HG03139 (cell line): ENCODE results near the gene KCNH2.

Source experiments
- ATAC-seq: cut with Tn5 transposase; IDR thresholded peaks from one replicate; pipeline ENCODE4 v1.9.1; 2021; ENCODE audit not compliant: unreplicated experiment

The KCNH2 gene

DNA sequence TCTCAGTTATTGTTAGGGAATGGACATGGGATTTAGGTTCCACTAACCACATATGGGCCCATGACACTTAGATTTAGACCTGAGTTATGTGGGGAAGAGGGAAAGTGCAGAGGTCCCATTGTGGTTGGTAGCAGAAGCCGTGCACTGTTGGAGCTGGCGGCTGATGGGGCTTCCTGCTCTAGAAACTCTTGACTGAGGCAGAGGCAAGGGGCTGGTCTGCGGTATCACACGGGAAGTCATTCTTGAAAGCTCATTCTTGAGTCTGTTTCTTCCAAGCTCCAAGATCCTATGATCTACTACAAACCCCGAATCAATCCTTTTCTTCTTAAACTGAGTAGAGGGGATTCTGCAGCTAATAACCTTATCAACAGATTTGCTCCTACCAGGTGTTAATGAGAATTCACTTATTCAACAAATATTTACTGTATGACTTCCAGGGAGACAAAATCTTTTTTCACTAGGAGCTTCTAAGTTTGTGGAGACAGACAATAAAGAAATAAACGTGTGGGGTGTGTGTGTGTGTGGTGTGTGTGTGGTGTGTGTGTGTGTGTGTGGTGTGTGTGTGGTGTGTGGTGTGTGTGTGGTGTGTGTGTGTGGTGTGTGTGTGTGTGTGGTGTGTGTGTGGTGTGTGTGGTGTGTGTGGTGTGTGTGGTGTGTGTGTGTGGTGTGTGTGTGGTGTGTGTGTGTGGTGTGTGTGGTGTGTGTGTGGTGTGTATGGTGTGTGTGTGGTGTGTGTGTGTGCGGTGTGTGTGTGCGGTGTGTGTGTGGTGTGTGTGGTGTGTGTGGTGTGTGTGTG lies 68.7 kb downstream of the KCNH2 start:
- ATAC-seq, result no peak

DNA sequence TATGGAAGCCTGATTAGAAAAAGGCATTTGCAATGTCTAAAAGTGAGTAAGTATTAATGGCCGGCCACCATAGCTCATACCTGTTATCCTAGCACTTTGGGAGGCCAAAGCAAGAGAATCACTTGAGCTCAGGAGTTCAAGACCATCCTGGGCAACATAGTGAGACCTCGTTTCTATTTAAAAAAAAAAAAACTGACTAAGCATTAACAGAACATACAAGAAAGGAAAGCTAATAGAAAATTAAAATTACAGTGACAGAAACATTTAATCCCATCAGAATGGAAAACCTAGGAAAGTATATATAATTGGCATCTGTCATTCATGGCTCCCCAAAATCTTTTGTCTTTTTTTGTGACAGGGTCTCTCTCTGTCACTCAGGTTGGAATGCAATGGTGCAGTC lies 69.9 kb downstream of the KCNH2 start:
- ATAC-seq, result no peak

DNA sequence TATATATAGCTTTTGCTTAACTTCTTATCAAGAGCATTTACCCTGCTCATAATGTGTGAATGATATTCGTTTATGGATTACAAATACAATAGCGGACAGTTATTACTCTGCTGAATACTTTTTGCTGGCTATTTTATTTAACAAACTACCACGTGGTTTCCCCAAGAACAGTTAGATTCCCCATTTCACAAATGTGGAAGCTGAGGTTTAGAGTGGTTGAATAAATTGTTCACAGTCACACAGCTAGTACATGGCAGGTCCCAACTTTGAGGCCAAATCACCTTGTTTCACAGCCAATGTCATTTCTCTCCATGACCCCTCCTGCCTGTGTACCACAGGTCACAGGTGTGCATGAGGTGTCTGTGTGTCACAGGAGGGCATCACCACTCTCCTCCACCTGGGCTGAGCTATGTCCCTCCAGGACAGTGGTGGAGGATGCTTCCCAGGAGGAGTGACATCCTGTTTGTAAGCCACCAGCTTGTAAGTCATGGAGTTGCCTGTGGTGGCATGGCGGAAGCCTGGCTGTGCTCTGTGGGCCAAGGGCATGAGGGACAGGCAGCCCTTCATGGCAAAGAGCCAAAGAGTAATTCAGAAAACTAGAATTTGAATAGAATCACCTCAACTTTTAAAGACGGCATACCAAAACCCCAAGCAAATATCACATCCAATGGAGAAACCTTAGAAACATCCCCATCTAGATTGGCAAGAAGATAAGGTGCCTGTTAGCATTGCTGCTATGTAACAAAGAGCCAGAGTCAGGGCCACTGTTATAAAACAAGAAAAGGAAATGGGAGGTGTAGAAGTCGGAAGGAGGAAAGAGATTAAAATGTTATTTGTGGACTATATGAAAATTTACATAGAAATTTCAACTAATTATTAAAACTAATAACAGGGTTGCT lies 73.9 kb downstream of the KCNH2 start:
- ATAC-seq, result no peak

DNA sequence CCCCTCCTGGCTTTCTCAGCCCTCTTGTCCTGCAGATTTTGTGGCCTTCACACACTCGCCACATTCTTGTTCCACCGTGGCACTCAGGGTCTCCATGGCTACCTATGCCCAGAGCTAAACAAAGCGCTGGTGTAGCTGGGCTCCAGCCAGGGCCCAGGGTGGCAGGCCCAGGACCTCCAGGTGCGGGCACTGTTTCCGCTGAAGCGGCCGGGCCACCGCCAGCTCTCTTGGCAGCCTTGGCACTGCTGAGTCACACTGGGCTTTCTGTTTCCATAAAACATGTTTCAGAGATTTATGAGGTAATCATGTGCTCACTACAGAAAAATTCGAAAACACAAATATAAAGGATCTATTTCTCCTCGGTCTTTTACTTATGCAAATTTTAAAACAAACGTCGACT lies 74.5 kb downstream of the KCNH2 start:
- ATAC-seq, result no peak

DNA sequence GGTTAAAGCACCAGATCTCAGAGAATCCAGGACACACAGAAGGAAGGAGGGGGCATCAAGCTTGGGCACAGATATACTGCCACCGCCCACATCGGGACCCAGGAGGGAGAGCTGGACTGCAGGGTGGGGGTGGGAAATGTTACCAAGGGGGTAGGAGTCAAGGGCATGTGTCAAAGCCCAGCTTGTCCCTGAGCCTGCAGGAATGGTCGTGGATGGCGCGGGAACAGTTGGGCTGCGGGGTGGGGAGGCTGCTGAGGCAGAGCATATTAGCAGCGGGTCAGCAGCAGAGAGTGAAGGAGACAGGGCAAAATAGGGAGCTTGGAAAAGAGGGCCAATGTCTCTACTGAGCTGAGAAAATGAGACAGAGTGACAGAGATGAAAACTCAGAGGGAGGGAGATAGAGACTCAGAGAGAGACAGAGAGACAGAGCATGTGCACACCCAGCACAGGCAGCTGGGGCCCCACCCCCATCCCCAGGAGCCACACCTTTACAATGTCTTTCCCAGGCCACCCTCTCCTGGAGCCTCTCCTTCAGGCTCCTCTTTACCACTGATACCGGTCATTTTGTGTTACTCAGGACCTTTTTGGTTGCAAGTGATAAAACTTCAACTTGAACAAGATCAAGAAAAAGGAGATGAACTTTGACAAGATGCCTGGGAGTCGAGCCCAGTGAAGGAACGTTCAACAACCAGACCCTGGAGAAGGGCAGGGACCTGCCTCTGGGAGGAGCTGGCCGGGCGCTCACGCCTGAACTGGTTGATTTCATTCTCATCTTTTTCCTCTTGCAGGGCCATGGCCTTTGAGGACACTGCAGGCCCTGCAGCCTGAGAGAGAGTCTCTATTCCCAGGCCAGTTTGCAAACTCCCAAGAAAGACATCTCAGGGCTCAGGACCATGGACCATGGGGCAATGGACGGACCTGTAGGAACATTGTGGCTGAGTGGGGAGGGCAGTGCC lies 75.8 kb downstream of the KCNH2 start:
- ATAC-seq, result no peak

DNA sequence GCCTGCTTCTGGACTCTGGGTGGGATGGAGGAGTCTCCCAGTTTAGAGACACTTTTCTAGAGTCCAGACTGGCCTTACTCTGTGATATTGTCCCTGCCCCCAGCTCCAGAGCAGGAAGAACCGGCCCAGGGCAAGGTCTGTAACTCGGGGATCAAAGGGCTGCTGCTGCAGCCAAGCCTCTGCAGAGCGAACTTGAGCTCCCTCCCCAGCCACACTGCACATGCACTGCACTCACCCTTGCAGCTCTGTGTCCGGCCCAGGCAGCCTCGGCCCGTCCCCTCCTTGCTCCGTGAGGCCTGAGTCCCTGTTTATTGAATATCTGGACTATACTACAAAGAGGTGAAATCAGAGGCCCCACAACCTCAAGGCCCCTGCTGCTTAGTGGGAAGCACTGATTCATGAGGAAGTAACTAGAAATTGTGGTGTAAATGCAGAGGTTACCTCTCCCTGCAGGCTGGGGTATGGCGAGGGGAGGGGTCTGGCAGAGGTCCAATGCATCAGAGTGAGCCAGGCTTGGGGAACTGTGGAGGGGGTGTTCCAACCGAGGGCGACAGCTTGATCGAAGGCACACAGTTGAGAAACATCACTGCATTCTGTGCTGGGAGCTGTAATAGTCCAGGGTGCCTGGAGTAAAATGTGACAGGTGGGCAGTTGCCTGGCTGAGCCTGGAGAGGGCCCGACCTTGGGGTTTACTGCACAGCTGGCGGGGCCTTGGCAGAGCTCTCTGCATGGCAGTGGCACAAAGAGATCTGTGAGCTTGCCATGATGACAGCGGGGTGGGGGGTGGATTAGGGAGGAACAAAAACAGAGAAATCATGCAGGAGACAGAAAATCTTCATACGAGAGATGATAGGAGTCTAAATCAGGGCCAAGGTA lies 76.7 kb downstream of the KCNH2 start:
- no peak for ATAC-seq

DNA sequence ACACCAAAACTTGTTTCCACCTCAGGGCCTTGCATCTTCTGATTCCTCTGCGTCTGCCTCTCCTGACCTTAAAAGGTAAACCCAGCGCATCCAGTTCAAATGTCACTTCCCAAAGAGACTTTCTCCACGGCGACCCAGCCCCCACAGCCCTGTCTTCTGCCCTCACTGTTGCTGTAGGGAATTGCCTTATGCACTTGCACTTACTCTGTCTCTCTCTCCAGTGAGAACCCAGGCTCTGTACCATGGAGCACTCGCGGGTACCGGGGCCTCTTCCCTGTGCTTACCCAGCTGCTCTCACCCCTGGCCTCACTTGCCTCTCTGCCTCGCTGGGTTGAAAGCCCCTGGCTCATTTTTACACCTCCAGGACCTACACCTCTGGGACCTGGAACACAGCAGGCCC lies 77.4 kb downstream of the KCNH2 start:
- no peak for ATAC-seq

DNA sequence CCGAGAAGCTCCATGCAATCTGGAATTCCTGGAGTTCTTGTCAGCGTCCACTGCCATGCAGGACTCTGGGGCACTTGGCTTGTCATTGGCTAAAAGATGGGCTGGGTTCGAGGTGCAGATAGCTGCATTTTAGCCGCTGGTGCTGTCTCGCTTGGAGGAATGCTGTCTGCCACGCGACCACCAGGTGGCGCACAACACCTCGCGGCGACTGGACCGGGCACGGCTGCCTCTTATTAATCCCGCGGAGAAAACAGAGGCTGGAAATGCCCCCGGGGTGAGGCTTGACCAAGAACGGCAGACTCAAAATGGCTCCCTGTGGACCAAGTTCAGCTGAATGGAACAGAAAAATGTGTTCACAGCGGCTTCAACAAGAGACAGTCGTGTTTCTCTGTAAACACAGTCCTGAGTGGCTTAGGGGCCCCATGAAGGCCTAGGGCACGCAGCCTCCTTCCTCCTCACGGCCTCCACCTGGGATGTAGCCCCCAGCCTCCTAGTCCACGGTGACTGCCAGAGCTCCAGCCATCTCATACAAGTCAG lies 79.6 kb downstream of the KCNH2 start:
- no peak for ATAC-seq

DNA sequence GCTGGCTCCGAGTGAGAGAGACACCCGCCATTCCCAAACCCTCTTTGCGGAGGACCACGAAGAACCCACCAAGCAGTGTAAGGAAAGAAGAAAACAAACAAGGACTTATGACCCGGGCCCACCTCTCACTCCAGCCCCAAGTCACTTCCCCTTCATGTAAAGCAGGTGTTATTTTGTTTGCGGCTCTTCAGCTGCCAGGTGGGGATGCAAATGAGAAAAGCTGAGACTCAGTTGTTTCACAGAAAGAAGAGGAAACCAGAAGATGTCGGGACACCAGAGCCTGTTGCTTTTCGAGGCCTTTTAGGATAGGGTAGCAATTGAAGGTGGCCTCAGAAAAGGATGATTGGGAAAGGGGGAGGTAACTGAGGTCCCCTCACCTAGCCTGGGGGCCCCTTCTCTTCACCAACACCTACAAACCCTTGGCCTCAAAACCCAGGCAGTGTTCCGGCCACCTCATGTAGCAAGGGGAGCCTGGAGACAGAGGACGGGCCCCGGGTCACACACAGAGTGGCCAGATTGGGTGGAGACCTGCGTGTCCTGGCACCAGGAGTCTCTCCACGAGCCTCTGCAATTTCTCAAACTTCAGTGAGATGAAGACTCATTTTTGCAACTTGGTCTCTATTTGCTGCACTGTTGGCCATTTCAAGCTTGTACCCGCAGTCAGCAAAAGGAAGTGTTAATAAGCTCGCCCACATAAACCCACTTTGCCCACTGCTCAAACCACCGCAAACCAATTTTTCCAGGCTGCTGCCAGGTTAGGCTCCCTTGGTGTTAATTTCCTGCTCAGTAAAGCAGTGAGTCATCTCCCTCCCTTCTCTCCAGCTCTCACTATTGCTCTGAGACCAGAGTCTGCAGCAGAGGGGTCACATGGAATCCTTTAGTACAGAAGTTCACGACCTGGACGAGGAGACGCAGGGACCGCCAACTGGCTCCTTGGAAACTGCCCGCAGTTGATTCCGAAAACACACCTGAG lies 80.3 kb downstream of the KCNH2 start:
- ATAC-seq, result no peak

DNA sequence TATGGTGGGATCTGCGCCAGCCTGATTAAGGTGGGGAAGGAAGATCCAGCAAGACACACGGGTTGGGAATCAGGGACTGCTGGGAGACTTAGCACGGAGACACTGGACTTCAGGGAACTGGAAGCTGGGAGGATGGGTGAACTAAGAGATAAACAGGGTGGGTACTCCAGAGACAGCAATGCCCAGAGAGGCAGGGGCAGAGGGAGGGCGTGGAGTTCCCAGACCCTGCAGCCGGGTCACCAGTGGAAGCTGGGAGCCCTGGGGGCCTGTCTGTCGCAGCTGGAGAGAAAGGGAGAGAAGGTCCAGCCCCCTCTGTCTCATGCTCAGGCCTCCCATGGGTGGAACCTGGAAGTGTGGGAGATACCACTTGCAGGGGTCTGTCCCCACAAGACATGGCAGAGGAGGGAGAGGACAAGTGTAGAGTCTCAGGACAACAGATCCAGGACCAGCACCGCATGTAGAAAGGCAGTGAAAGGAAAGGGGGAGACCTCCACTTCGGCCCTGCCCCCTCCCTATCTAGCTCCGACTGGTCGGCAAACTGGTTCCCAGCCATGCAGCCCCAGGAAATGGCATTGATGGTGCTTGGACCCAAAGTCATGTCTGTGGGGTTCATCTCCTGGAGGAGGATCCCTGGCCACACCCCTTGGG lies 81.4 kb downstream of the KCNH2 start:
- no peak for ATAC-seq

DNA sequence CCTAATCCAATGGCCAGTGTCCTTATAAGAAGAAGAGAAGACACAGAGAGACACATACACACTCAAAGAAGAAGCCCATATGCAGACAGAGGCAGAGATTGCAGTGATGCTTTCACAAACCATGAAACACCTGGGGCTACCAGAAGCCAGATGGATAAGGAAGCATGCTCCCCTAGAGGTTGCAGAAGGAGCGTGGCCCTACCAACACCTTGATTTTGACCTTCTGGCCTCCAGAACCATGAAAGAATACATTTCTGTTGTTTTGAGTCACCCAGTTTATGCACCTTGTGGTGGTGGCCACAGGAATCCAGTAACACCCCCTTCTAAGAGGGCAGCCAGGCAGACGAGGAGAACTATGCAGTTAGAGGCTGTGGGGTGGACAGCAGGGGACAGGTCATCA lies 82.3 kb downstream of the KCNH2 start:
- no peak for ATAC-seq
